OCI-LY3 (cell line): ENCODE data around the gene ELAVL2.

Experiments
- EZH2phosphoT487 ChIP-seq: fragments of 200-600 bp; shearing (Covaris generic); IDR thresholded peaks from 2 replicates; pipeline ENCODE4 v1.6.1; 2018; ENCODE audit warnings: antibody characterized with exemption, mixed run types, low read depth
- TF ChIP-seq, protein P1 (sequence below): fragments of 200-600, 300-600 bp; sonication (generic); IDR thresholded peaks from 2 replicates; pipeline ENCODE4 v1.5.1; 2014; ENCODE audit warnings: antibody characterized with exemption, low read length, low read depth

DNA sequence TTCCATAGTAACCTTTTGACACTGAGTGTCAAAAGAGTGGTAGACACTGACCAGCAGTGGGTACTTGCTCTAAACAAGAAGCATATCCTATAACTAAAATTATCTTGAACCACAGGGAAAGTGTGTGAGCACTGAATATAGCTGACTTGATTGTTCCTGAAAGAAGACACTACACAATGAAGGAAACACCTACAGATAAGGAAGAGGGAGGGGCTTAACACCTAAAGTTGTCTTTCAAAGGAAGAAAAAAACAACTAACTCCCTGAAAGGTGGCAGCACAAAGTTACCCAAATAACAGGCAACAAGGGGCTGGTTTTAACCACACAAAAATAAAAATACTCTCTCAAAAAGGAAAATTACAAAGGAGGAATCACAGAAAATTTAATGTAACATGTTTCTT, 6.6 kb downstream of the ELAVL2 start:
- TF ChIP-seq, protein P1, sequence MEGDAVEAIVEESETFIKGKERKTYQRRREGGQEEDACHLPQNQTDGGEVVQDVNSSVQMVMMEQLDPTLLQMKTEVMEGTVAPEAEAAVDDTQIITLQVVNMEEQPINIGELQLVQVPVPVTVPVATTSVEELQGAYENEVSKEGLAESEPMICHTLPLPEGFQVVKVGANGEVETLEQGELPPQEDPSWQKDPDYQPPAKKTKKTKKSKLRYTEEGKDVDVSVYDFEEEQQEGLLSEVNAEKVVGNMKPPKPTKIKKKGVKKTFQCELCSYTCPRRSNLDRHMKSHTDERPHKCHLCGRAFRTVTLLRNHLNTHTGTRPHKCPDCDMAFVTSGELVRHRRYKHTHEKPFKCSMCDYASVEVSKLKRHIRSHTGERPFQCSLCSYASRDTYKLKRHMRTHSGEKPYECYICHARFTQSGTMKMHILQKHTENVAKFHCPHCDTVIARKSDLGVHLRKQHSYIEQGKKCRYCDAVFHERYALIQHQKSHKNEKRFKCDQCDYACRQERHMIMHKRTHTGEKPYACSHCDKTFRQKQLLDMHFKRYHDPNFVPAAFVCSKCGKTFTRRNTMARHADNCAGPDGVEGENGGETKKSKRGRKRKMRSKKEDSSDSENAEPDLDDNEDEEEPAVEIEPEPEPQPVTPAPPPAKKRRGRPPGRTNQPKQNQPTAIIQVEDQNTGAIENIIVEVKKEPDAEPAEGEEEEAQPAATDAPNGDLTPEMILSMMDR: no peak
- TF ChIP-seq EZH2phosphoT487: no peak
